Body of pancreas (tissue), 2 donors: ENCODE results near the gene PLGLB2. TPM values are rescaled to one million over a fixed set of nuclear protein-coding genes. Genes with fewer than 3 reads are reported as not detected.

Experiments
- total RNA-seq, 2 donors: library from RNA; depleted of rRNA; stranded (reverse); fragments of >200 nt; gene quantifications; one replicate each; pipeline ENCODE4 v1.1.0, GENCODE V29; 2016

PLGLB2 gene
- total RNA-seq, 2 donors from 2014 or later: 1.8 TPM; not detected in 1

Other genes with a start within 250 kb of the PLGLB2 start
- 10 to 100 TPM in 1 of 2 donors, 1 to 10 TPM in 1; 6.3 to 13.2 TPM for gene RGPD2, start 77.7 kb downstream of the PLGLB2 start, total RNA-seq